CD4-positive, alpha-beta memory T cell (primary cell): ENCODE measurements around the gene ERRFI1. TPM values are rescaled to one million over a fixed set of nuclear protein-coding genes. Genes with fewer than 3 reads are reported as not detected.

ENCODE experiments used
- CTCF ChIA-PET: fragments of 350-600 bp; sonication (Branson Sonifier 250); formaldehyde crosslinking; loops from one replicate; lab custom pipeline; 2021; ENCODE audit warnings: inconsistent platforms; ENCODE audit not compliant: partially characterized antibody; lab: Charles Lee
- POLR2A ChIA-PET: fragments of 350-600 bp; sonication (Branson Sonifier 250); formaldehyde crosslinking; loops from one replicate; lab custom pipeline; 2021; ENCODE audit not compliant: partially characterized antibody; lab: Charles Lee
- DNase-seq, 5 donors: peaks; one replicate each; pipeline versions ENCODE4 v3.0.0 to v3.0.0-alpha.2; 2020 to 2022; ENCODE audit warnings: mixed read lengths in 1 of 5
- H3K27ac ChIP-seq: one replicate; pipeline ENCODE4 v1.7.0; 2013; ENCODE audit warnings: low read depth, low read length
- H3K27me3 ChIP-seq: 2 replicates; pipeline ENCODE4 v1.7.0; 2013; ENCODE audit warnings: mild to moderate bottlenecking, low read length, moderate library complexity; ENCODE audit not compliant: insufficient read depth
- H3K36me3 ChIP-seq: 2 replicates; pipeline ENCODE4 v1.7.0; 2013; ENCODE audit warnings: mild to moderate bottlenecking, low read length, moderate library complexity; ENCODE audit not compliant: insufficient read depth
- H3K4me1 ChIP-seq: 2 replicates; pipeline ENCODE4 v1.7.0; 2013; ENCODE audit warnings: mild to moderate bottlenecking, low read length, moderate library complexity; ENCODE audit not compliant: insufficient read depth
- H3K4me3 ChIP-seq, 2 donors: one replicate each; pipeline ENCODE4 v1.7.0; 2013; ENCODE audit warnings: low read length in 2 of 2, mild to moderate bottlenecking in 1 of 2
- H3K9me3 ChIP-seq, 2 donors: one replicate each; pipeline ENCODE4 v1.7.0; 2013; ENCODE audit warnings: low read length in 2 of 2, control low read depth in 1 of 2; ENCODE audit not compliant: control insufficient read depth in 1 of 2
- H3K27ac Mint-ChIP-seq, 7 donors: one replicate each; pipeline ENCODE4 v1.8.0; 2020 to 2021; ENCODE audit warnings: mixed read lengths in 7 of 7, mild to moderate bottlenecking in 6 of 7, inconsistent platforms in 3 of 7, moderate library complexity in 3 of 7
- H3K27me3 Mint-ChIP-seq, 2 donors: one replicate each; pipeline ENCODE4 v1.8.0; 2020 to 2021; ENCODE audit warnings: mixed read lengths in 2 of 2
- H3K36me3 Mint-ChIP-seq, 2 donors: one replicate each; pipeline ENCODE4 v1.8.0; 2020 to 2021; ENCODE audit warnings: mixed read lengths in 2 of 2, inconsistent platforms in 1 of 2, mild to moderate bottlenecking in 1 of 2
- H3K4me1 Mint-ChIP-seq, 4 donors: one replicate each; pipeline ENCODE4 v1.8.0; 2020 to 2021; ENCODE audit warnings: mixed read lengths in 4 of 4, mild to moderate bottlenecking in 1 of 4
- H3K4me3 Mint-ChIP-seq, 8 donors: one replicate each; pipeline ENCODE4 v1.8.0; 2020 to 2021; ENCODE audit warnings: mixed read lengths in 8 of 8, mild to moderate bottlenecking in 7 of 8, moderate library complexity in 6 of 8, inconsistent platforms in 3 of 8
- H3K9me3 Mint-ChIP-seq, 8 donors: one replicate each; pipeline ENCODE4 v1.8.0; 2020 to 2021; ENCODE audit warnings: mixed read lengths in 8 of 8, mild to moderate bottlenecking in 5 of 8, inconsistent platforms in 3 of 8, moderate library complexity in 1 of 8
- intact Hi-C: fragments of 100-400 bp; cut with micrococcal nuclease; formaldehyde crosslinking; loops from one replicate; pipeline ENCODE4 v1.15.1; 2023
- polyA plus RNA-seq, 2 donors: library from polyadenylated mRNA; unstranded; fragments of 300-500 nt; fragmentation: Illumina TruSeq; gene quantifications; one replicate each; pipeline ENCODE4 v1.2.3, GENCODE V29; 2021
- total RNA-seq, 2 experiments: library from RNA; stranded (reverse); gene quantifications; one replicate each; pipeline ENCODE4 v1.2.3, GENCODE V29; 2021

ERRFI1 gene
- total and polyA plus RNA-seq, 4 experiments from 2014 or later: 0.18 to 1.0 (median 0.88) TPM

DNA sequence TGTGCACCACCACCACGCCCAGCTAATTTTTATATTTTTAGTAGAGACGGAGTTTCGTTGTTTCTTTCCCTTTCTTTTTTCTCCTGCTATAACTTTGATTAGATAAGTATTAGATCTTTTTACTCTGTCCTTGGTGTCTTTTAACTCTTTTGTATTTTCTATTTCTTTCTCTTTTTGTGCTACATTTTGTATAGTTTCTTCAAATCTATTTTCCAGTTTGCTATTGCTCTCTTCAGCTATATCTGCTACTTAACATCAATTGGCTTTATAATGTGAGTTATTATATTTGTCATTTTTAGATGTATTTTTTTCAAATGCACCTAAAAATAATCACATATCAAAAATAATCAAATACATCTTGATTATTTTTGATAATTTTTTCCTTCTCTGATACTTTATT, 16.0 kb upstream of the ERRFI1 start:
- intact Hi-C loops: no loop called here
- Mint-ChIP-seq H3K4me1 (no peaks in the 10 kb centered on the region), H3K9me3 (peaks cover 0 to 14% (median 6%) of the 10 kb centered on the region in 8 donors), H3K36me3 (peaks cover 0 to 3% of the 10 kb centered on the region in 2 donors), H3K27me3 (peaks cover 1 to 3% of the 10 kb centered on the region in 2 donors), H3K27ac (peak overlapping the region in 1 of 7 donors; percentile 43), H3K4me3 (no peak overlapping the region)
- H3K4me3 ChIP-seq: no peak overlapping the region
- no peaks in the 10 kb centered on the region for H3K36me3 ChIP-seq
- CTCF ChIA-PET: no interaction called here
- POLR2A ChIA-PET: no interaction called here
- H3K27ac ChIP-seq: no peak overlapping the region
- H3K9me3 ChIP-seq: no peaks in the 10 kb centered on the region
- no peaks in the 10 kb centered on the region for H3K27me3 ChIP-seq
- DNase-seq: no peak
- H3K4me1 ChIP-seq: no peaks in the 10 kb centered on the region

DNA sequence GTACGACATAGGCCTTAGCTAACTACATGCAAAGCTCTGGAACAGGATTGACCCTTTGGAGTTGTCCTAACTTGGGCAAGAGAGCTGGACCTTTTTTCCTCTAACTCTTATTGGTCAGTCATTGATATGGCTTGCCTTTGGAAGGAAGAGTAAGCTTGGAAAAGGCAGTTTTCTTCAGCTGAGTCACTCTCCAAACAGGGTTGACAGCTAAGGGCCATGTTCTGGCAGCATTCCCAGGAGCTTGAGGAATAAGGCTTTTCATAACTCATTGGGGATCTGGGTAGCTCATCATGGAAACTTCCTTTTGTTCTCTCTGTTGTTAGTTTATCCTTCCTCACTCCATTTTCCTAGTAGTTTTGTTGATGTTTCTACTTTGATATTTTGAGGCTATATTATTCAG, 14.5 kb upstream of the ERRFI1 start:
- Histone ChIP-seq H3K27me3 (no peaks in the 10 kb centered on the region), H3K4me3 (no peak overlapping the region), H3K4me1 (no peaks in the 10 kb centered on the region), H3K36me3 (no peaks in the 10 kb centered on the region), H3K9me3 (no peaks in the 10 kb centered on the region), H3K27ac (no peak overlapping the region)
- intact Hi-C loops: no loop called here
- ChIA-PET POLR2A (interaction anchor here (0.5 kb wide), 1 partner anchor 153 kb away, joined by 4 read pairs; no protein-coding TSS in a partner anchor), CTCF (interaction anchor here (1.0 to 1.8 kb wide), 2 partner anchors 9 to 25 kb away, joined by 3 to 13 read pairs; no protein-coding TSS in a partner anchor)
- no peak overlapping the region for H3K27ac Mint-ChIP-seq
- no peak for DNase-seq
- peaks cover 0 to 14% (median 6%) of the 10 kb centered on the region in 8 donors for H3K9me3 Mint-ChIP-seq
- H3K4me1 Mint-ChIP-seq: no peaks in the 10 kb centered on the region
- H3K36me3 Mint-ChIP-seq: peaks cover 0 to 3% of the 10 kb centered on the region in 2 donors
- peaks cover 0 to 1% of the 10 kb centered on the region in 2 donors for H3K27me3 Mint-ChIP-seq
- H3K4me3 Mint-ChIP-seq: no peak overlapping the region

DNA sequence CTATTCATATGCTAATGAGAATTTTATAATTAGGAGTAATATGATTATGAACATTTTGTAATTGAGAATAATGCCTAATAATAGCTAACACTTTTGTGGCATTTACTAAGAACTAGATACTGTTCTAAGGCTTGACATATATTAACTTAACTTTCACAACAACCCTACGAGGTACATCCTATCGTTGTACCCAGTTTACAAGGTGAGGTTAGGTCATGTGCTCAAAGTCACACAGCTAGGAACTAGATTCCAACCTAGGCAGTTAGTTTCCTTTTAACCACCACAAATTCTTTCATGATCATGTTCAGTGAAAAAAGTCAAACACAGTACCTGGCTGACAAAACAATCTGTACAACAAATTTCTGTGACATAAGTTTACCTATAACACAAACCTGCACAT, 13.0 kb upstream of the ERRFI1 start:
- CTCF ChIA-PET: interaction anchor here (0.7 kb wide), 1 partner anchor 275 kb away, joined by 3 read pairs; no protein-coding TSS in a partner anchor
- H3K9me3 Mint-ChIP-seq: peaks cover 0 to 14% (median 6%) of the 10 kb centered on the region in 8 donors
- DNase-seq: no peak
- intact Hi-C loops: loop anchor here (10.0 kb wide), 1 partner anchor 176 kb away; no protein-coding TSS in a partner anchor
- no peaks in the 10 kb centered on the region for H3K4me1 Mint-ChIP-seq
- Histone ChIP-seq H3K4me1 (no peaks in the 10 kb centered on the region), H3K36me3 (no peaks in the 10 kb centered on the region), H3K27me3 (no peaks in the 10 kb centered on the region), H3K27ac (no peak overlapping the region), H3K9me3 (no peaks in the 10 kb centered on the region), H3K4me3 (no peak overlapping the region)
- POLR2A ChIA-PET: no interaction called here
- H3K27ac Mint-ChIP-seq: no peak overlapping the region
- peaks cover 0 to 1% of the 10 kb centered on the region in 2 donors for H3K27me3 Mint-ChIP-seq
- H3K36me3 Mint-ChIP-seq: peaks cover 0 to 3% of the 10 kb centered on the region in 2 donors
- no peak overlapping the region for H3K4me3 Mint-ChIP-seq

GRCh38 chr1:8035289-8035688, 9.2 kb upstream of the ERRFI1 start:
- peaks cover 0 to 2% (median 0%) of the 10 kb centered on the region in 8 donors for H3K9me3 Mint-ChIP-seq
- H3K4me3 ChIP-seq: no peak overlapping the region
- H3K9me3 ChIP-seq: no peaks in the 10 kb centered on the region
- H3K4me1 ChIP-seq: no peaks in the 10 kb centered on the region
- DNase-seq: no peak
- no peaks in the 10 kb centered on the region for H3K27me3 Mint-ChIP-seq
- H3K4me3 Mint-ChIP-seq: no peak overlapping the region
- H3K36me3 Mint-ChIP-seq: no peaks in the 10 kb centered on the region
- intact Hi-C loops: loop anchor here (10.0 kb wide), 1 partner anchor 180 kb away; no protein-coding TSS in a partner anchor
- H3K36me3 ChIP-seq: no peaks in the 10 kb centered on the region
- H3K27ac ChIP-seq: no peak overlapping the region
- H3K4me1 Mint-ChIP-seq: no peaks in the 10 kb centered on the region
- ChIA-PET CTCF (interaction anchor here (2.0 kb wide), 1 partner anchor 281 kb away, joined by 4 read pairs; no protein-coding TSS in a partner anchor), POLR2A (interaction anchor here (0.6 kb wide), 1 partner anchor 288 kb away, joined by 3 read pairs; no protein-coding TSS in a partner anchor)
- no peak overlapping the region for H3K27ac Mint-ChIP-seq
- H3K27me3 ChIP-seq: no peaks in the 10 kb centered on the region

GRCh38 chr1:8033322-8033721, 7.2 kb upstream of the ERRFI1 start:
- Mint-ChIP-seq H3K4me3 (no peak overlapping the region), H3K4me1 (no peaks in the 10 kb centered on the region), H3K9me3 (no peaks in the 10 kb centered on the region), H3K27ac (no peak overlapping the region), H3K27me3 (no peaks in the 10 kb centered on the region), H3K36me3 (no peaks in the 10 kb centered on the region)
- no peaks in the 10 kb centered on the region for H3K36me3 ChIP-seq
- ChIA-PET POLR2A (no interaction called here), CTCF (interaction anchor here (0.6 to 5.2 kb wide), 7 partner anchors 278 to 409 kb away, joined by 3 to 56 read pairs (median 10); partner anchors contain the start of gene SLC45A1)
- intact Hi-C loops: loop anchor here (10.0 kb wide), 1 partner anchor 181 kb away; no protein-coding TSS in a partner anchor
- H3K4me3 ChIP-seq: no peak overlapping the region
- no peak for DNase-seq
- H3K4me1 ChIP-seq: no peaks in the 10 kb centered on the region
- H3K9me3 ChIP-seq: no peaks in the 10 kb centered on the region
- no peaks in the 10 kb centered on the region for H3K27me3 ChIP-seq
- no peak overlapping the region for H3K27ac ChIP-seq

DNA sequence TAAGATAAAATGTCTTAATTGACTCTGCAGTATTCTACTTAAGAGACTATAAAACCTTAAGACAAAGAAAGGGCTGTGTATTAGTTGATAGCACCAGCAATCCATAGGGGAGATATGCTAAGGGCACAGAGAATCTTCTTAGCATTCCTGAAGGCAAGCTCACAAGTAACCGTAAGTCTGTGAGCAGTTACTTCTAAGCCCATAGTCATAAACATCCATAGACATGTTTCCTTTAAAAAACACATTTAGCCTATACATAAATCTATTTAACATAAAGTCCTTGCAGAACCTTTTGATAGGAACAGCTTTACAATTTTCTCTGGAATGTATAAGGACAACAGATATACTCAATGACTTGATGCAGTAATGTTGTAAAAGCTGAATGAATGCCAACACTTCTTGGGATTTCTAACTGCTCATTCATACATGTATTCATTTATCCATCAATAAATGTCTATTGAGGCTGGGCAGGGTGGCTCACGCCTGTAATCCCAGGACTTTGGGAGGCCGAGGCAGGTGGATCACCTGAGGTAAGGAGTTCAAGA, 6.3 kb upstream of the ERRFI1 start:
- Histone ChIP-seq H3K36me3 (no peaks in the 10 kb centered on the region), H3K4me3 (no peak overlapping the region), H3K4me1 (no peaks in the 10 kb centered on the region), H3K27ac (no peak overlapping the region), H3K27me3 (no peaks in the 10 kb centered on the region), H3K9me3 (no peaks in the 10 kb centered on the region)
- H3K27me3 Mint-ChIP-seq: no peaks in the 10 kb centered on the region
- H3K36me3 Mint-ChIP-seq: no peaks in the 10 kb centered on the region
- H3K9me3 Mint-ChIP-seq: no peaks in the 10 kb centered on the region
- POLR2A ChIA-PET: interaction anchor here (0.6 kb wide), 1 partner anchor 19 kb away, joined by 3 read pairs; no protein-coding TSS in a partner anchor
- no peak overlapping the region for H3K4me3 Mint-ChIP-seq
- no peak overlapping the region for H3K27ac Mint-ChIP-seq
- CTCF ChIA-PET: interaction anchor here (0.5 to 5.2 kb wide), 12 partner anchors 8 to 403 kb away, joined by 3 to 56 read pairs (median 8); partner anchors contain the start of gene SLC45A1
- intact Hi-C loops: loop anchor here (10.0 kb wide), 1 partner anchor 182 kb away; no protein-coding TSS in a partner anchor
- no peak for DNase-seq
- H3K4me1 Mint-ChIP-seq: no peaks in the 10 kb centered on the region

DNA sequence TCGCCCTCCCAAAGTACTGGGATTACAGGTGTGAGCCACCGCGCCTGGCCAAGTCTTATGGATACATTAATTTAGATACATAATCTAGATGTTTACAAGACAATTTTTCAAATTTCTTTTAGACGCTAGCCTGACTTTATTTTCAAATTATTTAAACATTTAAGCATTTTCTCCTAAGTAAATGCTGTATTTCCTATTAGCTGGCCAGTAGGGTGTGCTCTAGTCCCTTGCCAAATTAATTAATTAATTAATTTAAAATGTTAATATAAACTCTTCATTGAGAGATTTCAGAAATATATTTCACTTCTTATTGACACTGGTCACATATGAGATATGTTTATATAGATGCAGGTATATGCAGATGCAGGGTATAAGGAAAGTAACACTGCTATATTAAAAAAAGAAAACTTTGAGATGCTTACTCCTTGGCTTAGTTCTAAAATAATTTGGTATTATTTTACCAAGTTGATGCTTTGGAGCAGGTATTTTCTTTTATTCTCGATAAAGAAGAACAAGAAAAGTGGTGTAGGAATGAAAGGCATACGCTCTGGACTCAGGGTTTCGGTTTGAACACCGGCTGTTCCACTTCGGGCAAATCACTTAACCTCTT, 5.2 kb upstream of the ERRFI1 start:
- Mint-ChIP-seq H3K27me3 (peaks cover 0 to 3% of the 10 kb centered on the region in 2 donors), H3K36me3 (no peaks in the 10 kb centered on the region), H3K4me3 (no peak overlapping the region), H3K4me1 (peaks cover 3 to 6% (median 5%) of the 10 kb centered on the region in 4 donors), H3K9me3 (no peaks in the 10 kb centered on the region), H3K27ac (no peak overlapping the region)
- no peak overlapping the region for H3K27ac ChIP-seq
- H3K36me3 ChIP-seq: no peaks in the 10 kb centered on the region
- ChIA-PET POLR2A (interaction anchor here (0.8 to 1.3 kb wide), 3 partner anchors 208 to 319 kb away, joined by 3 to 4 read pairs (median 4); no protein-coding TSS in a partner anchor), CTCF (interaction anchor here (0.6 to 5.2 kb wide), 13 partner anchors 9 to 319 kb away, joined by 3 to 56 read pairs (median 5); partner anchors contain the start of gene SLC45A1)
- intact Hi-C loops: loop anchor here (1.0 to 10.0 kb wide), 3 partner anchors 184 to 318 kb away; no protein-coding TSS in a partner anchor
- H3K27me3 ChIP-seq: no peaks in the 10 kb centered on the region
- DNase-seq: peak in 4 of 5 donors; percentile 43 to 52 (median 46)
- no peak overlapping the region for H3K4me3 ChIP-seq
- H3K9me3 ChIP-seq: no peaks in the 10 kb centered on the region
- peaks cover 6% of the 10 kb centered on the region for H3K4me1 ChIP-seq
